ENCODE results near the gene WDR64. TPM values are rescaled to one million over a fixed set of nuclear protein-coding genes. Genes with fewer than 3 reads are reported as not detected.

WDR64 gene
- total and polyA plus RNA-seq, 4 donors: 0.02 to 0.70 (median 0.17) TPM

GRCh38 chr1:241714321-241715218 is 62.5 kb downstream of the WDR64 start:
- H3K9me3 ChIP-seq (ENCODE audit: control insufficient read depth in 4 of 4, low read length in 3 of 4): no peaks in the 10 kb centered on the region
- TF ChIP-seq NR2F2 (IDR thresholded peaks at IDR 0.05) (no peak), ZBTB33 (IDR thresholded peaks at IDR 0.05) (no peak), ATF3 (IDR thresholded peaks at IDR 0.05) (no peak), HNF4A (conservative IDR thresholded peaks at IDR 0.05) (no peak), FOXA1 (IDR thresholded peaks at IDR 0.05) (no peak), JUND (IDR thresholded peaks at IDR 0.05) (no peak), EGR1 (IDR thresholded peaks at IDR 0.05; ENCODE audit: low read depth in 2 of 2) (no peak), TAF1 (conservative IDR thresholded peaks at IDR 0.05) (no peak), SP1 (IDR thresholded peaks at IDR 0.05) (no peak), GABPA (IDR thresholded peaks at IDR 0.05 in 1 of 2, conservative IDR thresholded peaks at IDR 0.05 in 1 of 2) (no peak), RAD21 (IDR thresholded peaks at IDR 0.05) (no peak), HNF4G (IDR thresholded peaks at IDR 0.05) (no peak)
- TF ChIP-seq, protein P1, sequence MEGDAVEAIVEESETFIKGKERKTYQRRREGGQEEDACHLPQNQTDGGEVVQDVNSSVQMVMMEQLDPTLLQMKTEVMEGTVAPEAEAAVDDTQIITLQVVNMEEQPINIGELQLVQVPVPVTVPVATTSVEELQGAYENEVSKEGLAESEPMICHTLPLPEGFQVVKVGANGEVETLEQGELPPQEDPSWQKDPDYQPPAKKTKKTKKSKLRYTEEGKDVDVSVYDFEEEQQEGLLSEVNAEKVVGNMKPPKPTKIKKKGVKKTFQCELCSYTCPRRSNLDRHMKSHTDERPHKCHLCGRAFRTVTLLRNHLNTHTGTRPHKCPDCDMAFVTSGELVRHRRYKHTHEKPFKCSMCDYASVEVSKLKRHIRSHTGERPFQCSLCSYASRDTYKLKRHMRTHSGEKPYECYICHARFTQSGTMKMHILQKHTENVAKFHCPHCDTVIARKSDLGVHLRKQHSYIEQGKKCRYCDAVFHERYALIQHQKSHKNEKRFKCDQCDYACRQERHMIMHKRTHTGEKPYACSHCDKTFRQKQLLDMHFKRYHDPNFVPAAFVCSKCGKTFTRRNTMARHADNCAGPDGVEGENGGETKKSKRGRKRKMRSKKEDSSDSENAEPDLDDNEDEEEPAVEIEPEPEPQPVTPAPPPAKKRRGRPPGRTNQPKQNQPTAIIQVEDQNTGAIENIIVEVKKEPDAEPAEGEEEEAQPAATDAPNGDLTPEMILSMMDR (IDR thresholded peaks at IDR 0.05; ENCODE audit: low read depth, low read length, missing input control): no peak
- TF ChIP-seq, protein P2, sequence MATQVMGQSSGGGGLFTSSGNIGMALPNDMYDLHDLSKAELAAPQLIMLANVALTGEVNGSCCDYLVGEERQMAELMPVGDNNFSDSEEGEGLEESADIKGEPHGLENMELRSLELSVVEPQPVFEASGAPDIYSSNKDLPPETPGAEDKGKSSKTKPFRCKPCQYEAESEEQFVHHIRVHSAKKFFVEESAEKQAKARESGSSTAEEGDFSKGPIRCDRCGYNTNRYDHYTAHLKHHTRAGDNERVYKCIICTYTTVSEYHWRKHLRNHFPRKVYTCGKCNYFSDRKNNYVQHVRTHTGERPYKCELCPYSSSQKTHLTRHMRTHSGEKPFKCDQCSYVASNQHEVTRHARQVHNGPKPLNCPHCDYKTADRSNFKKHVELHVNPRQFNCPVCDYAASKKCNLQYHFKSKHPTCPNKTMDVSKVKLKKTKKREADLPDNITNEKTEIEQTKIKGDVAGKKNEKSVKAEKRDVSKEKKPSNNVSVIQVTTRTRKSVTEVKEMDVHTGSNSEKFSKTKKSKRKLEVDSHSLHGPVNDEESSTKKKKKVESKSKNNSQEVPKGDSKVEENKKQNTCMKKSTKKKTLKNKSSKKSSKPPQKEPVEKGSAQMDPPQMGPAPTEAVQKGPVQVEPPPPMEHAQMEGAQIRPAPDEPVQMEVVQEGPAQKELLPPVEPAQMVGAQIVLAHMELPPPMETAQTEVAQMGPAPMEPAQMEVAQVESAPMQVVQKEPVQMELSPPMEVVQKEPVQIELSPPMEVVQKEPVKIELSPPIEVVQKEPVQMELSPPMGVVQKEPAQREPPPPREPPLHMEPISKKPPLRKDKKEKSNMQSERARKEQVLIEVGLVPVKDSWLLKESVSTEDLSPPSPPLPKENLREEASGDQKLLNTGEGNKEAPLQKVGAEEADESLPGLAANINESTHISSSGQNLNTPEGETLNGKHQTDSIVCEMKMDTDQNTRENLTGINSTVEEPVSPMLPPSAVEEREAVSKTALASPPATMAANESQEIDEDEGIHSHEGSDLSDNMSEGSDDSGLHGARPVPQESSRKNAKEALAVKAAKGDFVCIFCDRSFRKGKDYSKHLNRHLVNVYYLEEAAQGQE (IDR thresholded peaks at IDR 0.05): no peak
- TF ChIP-seq, protein P3, sequence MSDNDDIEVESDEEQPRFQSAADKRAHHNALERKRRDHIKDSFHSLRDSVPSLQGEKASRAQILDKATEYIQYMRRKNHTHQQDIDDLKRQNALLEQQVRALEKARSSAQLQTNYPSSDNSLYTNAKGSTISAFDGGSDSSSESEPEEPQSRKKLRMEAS (IDR thresholded peaks at IDR 0.05): no peak
- no peaks in the 10 kb centered on the region for H3K4me1 ChIP-seq (ENCODE audit: control insufficient read depth in 4 of 4, insufficient read depth in 4 of 4, low read length in 3 of 4)
- H3K27ac ChIP-seq (ENCODE audit: low read depth in 1 of 2, low read length in 2 of 2): no peak overlapping the region
- H3K4me3 ChIP-seq (ENCODE audit: low read depth in 1 of 3, low read length in 3 of 3): no peak overlapping the region
- 82% methylated on average over 2 of the region's 2 CpGs for WGBS
- no peaks in the 10 kb centered on the region for H3K27me3 ChIP-seq (ENCODE audit: control insufficient read depth in 4 of 4, insufficient read depth in 4 of 4, low read length in 3 of 4)
- no peak for DNase-seq (ENCODE audit: low spot score)
- H3K36me3 ChIP-seq (ENCODE audit: control insufficient read depth in 4 of 4, insufficient read depth in 3 of 4, low read depth in 1 of 4, low read length in 3 of 4): no peaks in the 10 kb centered on the region
- no peak overlapping the region for H3K9ac ChIP-seq (ENCODE audit: low read depth in 1 of 2, low read length in 2 of 2)

Measured in liver (tissue), 9 donors.